ENCODE results near the gene PSORS1C1. TPM values are rescaled to one million over a fixed set of nuclear protein-coding genes. Genes with fewer than 3 reads are reported as not detected.
A peak's percentile ranks its signal among the peaks of the same experiment; 100 is the strongest.

The PSORS1C1 gene
- total and polyA plus RNA-seq, 4 donors: 1.6 to 6.8 (median 3.6) TPM

- H3K36me3 ChIP-seq (ENCODE audit: control insufficient read depth in 1 of 2, insufficient read depth in 2 of 2, low read length in 1 of 2): no peaks in the 10 kb centered on the region
- DNase-seq: no peak
- 69 to 72% methylated on average over 4 of the region's 4 CpGs for WGBS, 2 donors
- no peak overlapping the region for H3K4me3 ChIP-seq (ENCODE audit: low read length in 2 of 2)
- H3K4me1 ChIP-seq (ENCODE audit: control insufficient read depth in 1 of 2, insufficient read depth in 2 of 2, low read length in 2 of 2): no peaks in the 10 kb centered on the region
- no peak overlapping the region for H3K27ac ChIP-seq (ENCODE audit: low read depth in 1 of 2, low read length in 2 of 2)
- no peaks in the 10 kb centered on the region for H3K27me3 ChIP-seq (ENCODE audit: control insufficient read depth in 1 of 2, insufficient read depth in 2 of 2, low read length in 1 of 2)
- intact Hi-C loops (cut with DNase I): no loop called here
- H3K9me3 ChIP-seq (ENCODE audit: control insufficient read depth, low read length): no peaks in the 10 kb centered on the region
- ATAC-seq (ENCODE audit: low FRiP score): no peak
Observed at GRCh38 chr6:31129130-31129529, 14.5 kb downstream of the PSORS1C1 start.

GRCh38 chr6:31130751-31131150 is 16.2 kb downstream of the PSORS1C1 start:
- Histone ChIP-seq H3K4me3 (ENCODE audit: low read length in 2 of 2) (no peak overlapping the region), H3K27ac (ENCODE audit: low read depth in 1 of 2, low read length in 2 of 2) (no peak overlapping the region), H3K27me3 (ENCODE audit: control insufficient read depth in 1 of 2, insufficient read depth in 2 of 2, low read length in 1 of 2) (no peaks in the 10 kb centered on the region), H3K36me3 (ENCODE audit: control insufficient read depth in 1 of 2, insufficient read depth in 2 of 2, low read length in 1 of 2) (no peaks in the 10 kb centered on the region), H3K4me1 (ENCODE audit: control insufficient read depth in 1 of 2, insufficient read depth in 2 of 2, low read length in 2 of 2) (no peaks in the 10 kb centered on the region), H3K9me3 (ENCODE audit: control insufficient read depth, low read length) (no peaks in the 10 kb centered on the region)
- intact Hi-C loops (cut with DNase I): no loop called here
- no peak for ATAC-seq (ENCODE audit: low FRiP score)
- 96 to 97% methylated on average over 3 of the region's 3 CpGs for WGBS, 2 donors
- no peak for DNase-seq

- Histone ChIP-seq H3K27me3 (ENCODE audit: control insufficient read depth in 1 of 2, insufficient read depth in 2 of 2, low read length in 1 of 2) (no peaks in the 10 kb centered on the region), H3K9me3 (ENCODE audit: control insufficient read depth, low read length) (no peaks in the 10 kb centered on the region), H3K36me3 (ENCODE audit: control insufficient read depth in 1 of 2, insufficient read depth in 2 of 2, low read length in 1 of 2) (no peaks in the 10 kb centered on the region), H3K27ac (ENCODE audit: low read depth in 1 of 2, low read length in 2 of 2) (no peak overlapping the region), H3K4me1 (ENCODE audit: control insufficient read depth in 1 of 2, insufficient read depth in 2 of 2, low read length in 2 of 2) (no peaks in the 10 kb centered on the region), H3K4me3 (ENCODE audit: low read length in 2 of 2) (no peak overlapping the region)
- ATAC-seq (ENCODE audit: low FRiP score) (no peak), DNase-seq (no peak)
- intact Hi-C loops (cut with DNase I): no loop called here
- 78 to 82% methylated on average over 3 of the region's 3 CpGs for WGBS, 2 donors
Observed at GRCh38 chr6:31131595-31131994, 17.0 kb downstream of the PSORS1C1 start.

- no peak for ATAC-seq (ENCODE audit: low FRiP score)
- DNase-seq: no peak
- no peak overlapping the region for H3K4me3 ChIP-seq (ENCODE audit: low read length in 2 of 2)
- H3K4me1 ChIP-seq (ENCODE audit: control insufficient read depth in 1 of 2, insufficient read depth in 2 of 2, low read length in 2 of 2): no peaks in the 10 kb centered on the region
- intact Hi-C loops (cut with DNase I): no loop called here
- no peaks in the 10 kb centered on the region for H3K9me3 ChIP-seq (ENCODE audit: control insufficient read depth, low read length)
- no peaks in the 10 kb centered on the region for H3K36me3 ChIP-seq (ENCODE audit: control insufficient read depth in 1 of 2, insufficient read depth in 2 of 2, low read length in 1 of 2)
- no peak overlapping the region for H3K27ac ChIP-seq (ENCODE audit: low read depth in 1 of 2, low read length in 2 of 2)
- no peaks in the 10 kb centered on the region for H3K27me3 ChIP-seq (ENCODE audit: control insufficient read depth in 1 of 2, insufficient read depth in 2 of 2, low read length in 1 of 2)
- 57 to 63% methylated on average over 6 of the region's 6 CpGs for WGBS, 2 donors
Observed at GRCh38 chr6:31132806-31133205, 18.2 kb downstream of the PSORS1C1 start.

- 88 to 94% methylated on average over 10 of the region's 10 CpGs for WGBS, 2 donors
- Histone ChIP-seq H3K27me3 (ENCODE audit: control insufficient read depth in 1 of 2, insufficient read depth in 2 of 2, low read length in 1 of 2) (no peaks in the 10 kb centered on the region), H3K9me3 (ENCODE audit: control insufficient read depth, low read length) (no peaks in the 10 kb centered on the region), H3K4me1 (ENCODE audit: control insufficient read depth in 1 of 2, insufficient read depth in 2 of 2, low read length in 2 of 2) (no peaks in the 10 kb centered on the region), H3K4me3 (ENCODE audit: low read length in 2 of 2) (no peak overlapping the region), H3K27ac (ENCODE audit: low read depth in 1 of 2, low read length in 2 of 2) (no peak overlapping the region), H3K36me3 (ENCODE audit: control insufficient read depth in 1 of 2, insufficient read depth in 2 of 2, low read length in 1 of 2) (no peaks in the 10 kb centered on the region)
- no peak for ATAC-seq (ENCODE audit: low FRiP score)
- intact Hi-C loops (cut with DNase I): loop anchor here in 1 of 2 donors (2.0 kb wide), 1 partner anchor 231 kb away; no protein-coding TSS in a partner anchor
- no peak for DNase-seq
Observed at GRCh38 chr6:31135710-31136109, 21.1 kb downstream of the PSORS1C1 start.

GRCh38 chr6:31138982-31139381 is 24.4 kb downstream of the PSORS1C1 start, which contains the start of gene PSORS1C2:
PSORS1C2 (minus strand) TSS chr6:31139066; CDS start chr6:31139026, 40 bp downstream.
- H3K27me3 ChIP-seq (ENCODE audit: control insufficient read depth in 1 of 2, insufficient read depth in 2 of 2, low read length in 1 of 2): no peaks in the 10 kb centered on the region
- ATAC-seq (ENCODE audit: low FRiP score): no peak
- H3K4me1 ChIP-seq (ENCODE audit: control insufficient read depth in 1 of 2, insufficient read depth in 2 of 2, low read length in 2 of 2): no peaks in the 10 kb centered on the region
- no peaks in the 10 kb centered on the region for H3K9me3 ChIP-seq (ENCODE audit: control insufficient read depth, low read length)
- DNase-seq: no peak
- H3K27ac ChIP-seq (ENCODE audit: low read depth in 1 of 2, low read length in 2 of 2): no peak within 1 kb of the TSS
- no peak within 1 kb of the TSS for H3K4me3 ChIP-seq (ENCODE audit: low read length in 2 of 2)
- WGBS, 2 donors: 93 to 94% methylated on average over 4 of the region's 4 CpGs
- H3K36me3 ChIP-seq (ENCODE audit: control insufficient read depth in 1 of 2, insufficient read depth in 2 of 2, low read length in 1 of 2): no peaks in the 10 kb centered on the region
- intact Hi-C loops (cut with DNase I): loop anchor here in 1 of 2 donors (2.0 kb wide), 1 partner anchor 52 kb away; no protein-coding TSS in a partner anchor

- DNase-seq (no peak), ATAC-seq (ENCODE audit: low FRiP score) (no peak)
- Histone ChIP-seq H3K9me3 (ENCODE audit: control insufficient read depth, low read length) (no peaks in the 10 kb centered on the region), H3K27ac (ENCODE audit: low read depth in 1 of 2, low read length in 2 of 2) (no peak overlapping the region), H3K27me3 (ENCODE audit: control insufficient read depth in 1 of 2, insufficient read depth in 2 of 2, low read length in 1 of 2) (no peaks in the 10 kb centered on the region), H3K4me1 (ENCODE audit: control insufficient read depth in 1 of 2, insufficient read depth in 2 of 2, low read length in 2 of 2) (no peaks in the 10 kb centered on the region), H3K36me3 (ENCODE audit: control insufficient read depth in 1 of 2, insufficient read depth in 2 of 2, low read length in 1 of 2) (no peaks in the 10 kb centered on the region), H3K4me3 (ENCODE audit: low read length in 2 of 2) (no peak overlapping the region)
- intact Hi-C loops (cut with DNase I): loop anchor here in 1 of 2 donors (2.0 kb wide), 1 partner anchor 51 kb away; no protein-coding TSS in a partner anchor
- 12 to 14% methylated on average over 4 of the region's 4 CpGs for WGBS, 2 donors
Observed at GRCh38 chr6:31139599-31139998, 25.0 kb downstream of the PSORS1C1 start.

GRCh38 chr6:31140643-31141042 is 26.0 kb downstream of the PSORS1C1 start:
- no peaks in the 10 kb centered on the region for H3K4me1 ChIP-seq (ENCODE audit: control insufficient read depth in 1 of 2, insufficient read depth in 2 of 2, low read length in 2 of 2)
- no peaks in the 10 kb centered on the region for H3K9me3 ChIP-seq (ENCODE audit: control insufficient read depth, low read length)
- no peak overlapping the region for H3K27ac ChIP-seq (ENCODE audit: low read depth in 1 of 2, low read length in 2 of 2)
- H3K27me3 ChIP-seq (ENCODE audit: control insufficient read depth in 1 of 2, insufficient read depth in 2 of 2, low read length in 1 of 2): no peaks in the 10 kb centered on the region
- intact Hi-C loops (cut with DNase I): no loop called here
- no peak overlapping the region for H3K4me3 ChIP-seq (ENCODE audit: low read length in 2 of 2)
- DNase-seq (no peak), ATAC-seq (ENCODE audit: low FRiP score) (no peak)
- 85 to 94% methylated on average over 15 of the region's 15 CpGs for WGBS, 2 donors
- H3K36me3 ChIP-seq (ENCODE audit: control insufficient read depth in 1 of 2, insufficient read depth in 2 of 2, low read length in 1 of 2): no peaks in the 10 kb centered on the region

- 33 to 36% methylated on average over 2 of the region's 2 CpGs for WGBS, 2 donors
- H3K27me3 ChIP-seq (ENCODE audit: control insufficient read depth in 1 of 2, insufficient read depth in 2 of 2, low read length in 1 of 2): no peaks in the 10 kb centered on the region
- H3K9me3 ChIP-seq (ENCODE audit: control insufficient read depth, low read length): no peaks in the 10 kb centered on the region
- H3K36me3 ChIP-seq (ENCODE audit: control insufficient read depth in 1 of 2, insufficient read depth in 2 of 2, low read length in 1 of 2): no peaks in the 10 kb centered on the region
- no peak overlapping the region for H3K4me3 ChIP-seq (ENCODE audit: low read length in 2 of 2)
- intact Hi-C loops (cut with DNase I): no loop called here
- ATAC-seq (ENCODE audit: low FRiP score) (no peak), DNase-seq (no peak)
- no peaks in the 10 kb centered on the region for H3K4me1 ChIP-seq (ENCODE audit: control insufficient read depth in 1 of 2, insufficient read depth in 2 of 2, low read length in 2 of 2)
- H3K27ac ChIP-seq (ENCODE audit: low read depth in 1 of 2, low read length in 2 of 2): peak overlapping the region in 1 of 2 donors; percentile 10
Observed at GRCh38 chr6:31142361-31142761, 27.8 kb downstream of the PSORS1C1 start.
